ENCODE measurements around the gene ENTPD1.
A peak's percentile ranks its signal among the peaks of the same experiment; 100 is the strongest.
"Not testable (repeated sequence)": the region's sequence is repeated elsewhere in the genome, so short reads cannot be mapped to it uniquely, and the experiment has no call there.

Gene ENTPD1

GRCh38 chr10:95847007-95847406 is 91.0 kb downstream of the ENTPD1 start:
- FAIRE-seq, result no peak
- no peak for DNase-seq (ENCODE audit: extremely low spot score, insufficient read length, low read depth)

GRCh38 chr10:95848841-95849240 is 92.9 kb downstream of the ENTPD1 start:
- DNase-seq (ENCODE audit: extremely low spot score, insufficient read length, low read depth) (no peak), FAIRE-seq (no peak)

GRCh38 chr10:95850791-95851190 is 94.8 kb downstream of the ENTPD1 start:
- FAIRE-seq, result no peak
- DNase-seq (ENCODE audit: extremely low spot score, insufficient read length, low read depth), result no peak

- DNase-seq (ENCODE audit: extremely low spot score, insufficient read length, low read depth), result no peak
- FAIRE-seq, result no peak
These were observed 104.4 kb downstream of the ENTPD1 start for GRCh38 chr10:95860166-95860940.

- FAIRE-seq (no peak), DNase-seq (ENCODE audit: extremely low spot score, insufficient read length, low read depth) (no peak)
These were observed 105.4 kb downstream of the ENTPD1 start for GRCh38 chr10:95861386-95861785.

- peak; percentile 54 for DNase-seq (ENCODE audit: extremely low spot score, insufficient read length, low read depth)
These were observed 109.2 kb downstream of the ENTPD1 start for GRCh38 chr10:95864906-95865813.

GRCh38 chr10:95865814-95866466 is 110.0 kb downstream of the ENTPD1 start:
- FAIRE-seq (no peak), DNase-seq (ENCODE audit: extremely low spot score, insufficient read length, low read depth) (no peak)

More at GRCh38 chr10:95864906-95865813, 109.2 kb downstream of the ENTPD1 start:
- FAIRE-seq, result peak; percentile 84

- no peak for FAIRE-seq
- no peak for DNase-seq (ENCODE audit: extremely low spot score, insufficient read length, low read depth)
These were observed 110.5 kb downstream of the ENTPD1 start for GRCh38 chr10:95866467-95866842.

- DNase-seq (ENCODE audit: extremely low spot score, insufficient read length, low read depth) (no peak), FAIRE-seq (peak; percentile 21)
These were observed 111.9 kb downstream of the ENTPD1 start for GRCh38 chr10:95867866-95868265.

GRCh38 chr10:95872158-95872711 is 116.3 kb downstream of the ENTPD1 start:
- no peak for FAIRE-seq
- no peak for DNase-seq (ENCODE audit: extremely low spot score, insufficient read length, low read depth)

GRCh38 chr10:95873139-95873538 is 117.2 kb downstream of the ENTPD1 start:
- DNase-seq (ENCODE audit: extremely low spot score, insufficient read length, low read depth) (no peak), FAIRE-seq (no peak)

- FAIRE-seq, result peak; percentile 18
- no peak for DNase-seq (ENCODE audit: extremely low spot score, insufficient read length, low read depth)
These were observed 117.7 kb downstream of the ENTPD1 start for GRCh38 chr10:95873651-95874050.

GRCh38 chr10:95874783-95875182 is 118.8 kb downstream of the ENTPD1 start:
- DNase-seq (ENCODE audit: extremely low spot score, insufficient read length, low read depth); FAIRE-seq: not testable (repeated sequence)

- FAIRE-seq (no peak), DNase-seq (ENCODE audit: extremely low spot score, insufficient read length, low read depth) (no peak)
These were observed 120.8 kb downstream of the ENTPD1 start for GRCh38 chr10:95876756-95877155.

- DNase-seq (ENCODE audit: extremely low spot score, insufficient read length, low read depth) (no peak), FAIRE-seq (peak; percentile 69)
These were observed 121.9 kb downstream of the ENTPD1 start for GRCh38 chr10:95877881-95878280.

GRCh38 chr10:95880704-95881103 is 124.7 kb downstream of the ENTPD1 start:
- FAIRE-seq (peak; percentile 87), DNase-seq (ENCODE audit: extremely low spot score, insufficient read length, low read depth) (peak; percentile 18)

- DNase-seq (ENCODE audit: extremely low spot score, insufficient read length, low read depth), result no peak
- FAIRE-seq, result no peak
These were observed 125.4 kb downstream of the ENTPD1 start for GRCh38 chr10:95881316-95881715.

- no peak for FAIRE-seq
These were observed 133.9 kb downstream of the ENTPD1 start for GRCh38 chr10:95889830-95890229.

GRCh38 chr10:95896071-95896850 is 140.3 kb downstream of the ENTPD1 start:
- FAIRE-seq (no peak), DNase-seq (ENCODE audit: extremely low spot score, insufficient read length, low read depth) (no peak)

More at GRCh38 chr10:95889830-95890229, 133.9 kb downstream of the ENTPD1 start:
- no peak for DNase-seq (ENCODE audit: extremely low spot score, insufficient read length, low read depth)
